NCI-H1048 (cell line): Measurements from ENCODE around the gene BEST4.
"Not testable (repeated sequence)": the region's sequence is repeated elsewhere in the genome, so short reads cannot be mapped to it uniquely, and the experiment has no call there.

ENCODE experiments used
- DNase-seq: peaks from one replicate; lab custom pipeline; 2025; lab: John Stamatoyannopoulos, UW

BEST4 gene

DNA sequence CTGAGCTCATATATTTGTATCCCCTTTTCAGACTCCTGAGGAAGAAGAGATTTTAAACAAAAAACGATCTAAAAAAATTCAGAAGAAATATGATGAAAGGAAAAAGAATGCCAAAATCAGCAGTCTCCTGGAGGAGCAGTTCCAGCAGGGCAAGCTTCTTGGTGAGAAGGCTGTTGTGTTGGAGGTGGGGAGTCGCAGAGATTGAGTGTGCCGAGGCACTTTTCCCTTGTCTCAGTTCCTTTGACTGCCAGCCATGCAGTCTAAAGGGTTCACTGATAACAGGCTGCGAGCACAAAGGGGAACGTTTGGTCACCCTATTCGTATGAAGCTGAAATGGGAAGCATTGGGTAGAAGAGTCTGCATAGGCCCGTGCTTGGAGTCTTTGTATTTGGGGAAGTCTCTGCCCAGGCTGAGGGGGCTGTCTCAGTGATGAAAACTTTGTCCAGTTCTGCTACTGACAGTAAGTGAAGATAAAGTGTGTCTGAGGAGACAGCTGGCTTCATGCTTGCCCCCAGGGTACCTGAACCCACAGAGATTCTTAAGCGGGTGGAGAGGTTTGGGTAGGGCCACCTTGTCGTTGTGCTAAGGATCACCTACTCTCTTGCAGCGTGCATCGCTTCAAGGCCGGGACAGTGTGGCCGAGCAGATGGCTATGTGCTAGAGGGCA is 9.9 kb downstream of the BEST4 start:
- DNase-seq = no peak

- DNase-seq = no peak
Observed at GRCh38 chr1:44777547-44777946, 10.4 kb downstream of the BEST4 start.

DNA sequence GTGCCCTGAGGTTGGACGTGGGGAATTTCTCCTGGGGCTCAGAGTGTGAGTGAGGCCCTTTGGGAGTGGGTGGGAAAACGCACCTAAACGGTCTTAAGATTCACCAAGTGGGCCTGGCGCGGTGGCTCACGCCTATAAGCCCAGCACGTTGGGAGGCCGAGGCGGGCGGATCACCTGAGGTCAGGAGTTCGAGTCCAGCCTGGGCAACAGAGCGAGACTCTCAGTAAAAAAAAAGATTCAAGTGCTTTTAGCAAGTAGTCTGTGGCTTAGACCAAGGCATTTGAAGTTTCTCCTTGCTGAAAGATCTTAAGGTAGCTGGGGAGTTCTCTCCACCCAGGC is 11.3 kb downstream of the BEST4 start:
- DNase-seq = no peak

GRCh38 chr1:44775930-44776729 is 11.8 kb downstream of the BEST4 start:
- no peak for DNase-seq

GRCh38 chr1:44775078-44775929 is 12.7 kb downstream of the BEST4 start, which contains the start of gene RPS8:
Gene RPS8 (plus strand): TSS chr1:44775540. CDS start chr1:44775597, 57 bp downstream.
- DNase-seq = peak; percentile 89

DNA sequence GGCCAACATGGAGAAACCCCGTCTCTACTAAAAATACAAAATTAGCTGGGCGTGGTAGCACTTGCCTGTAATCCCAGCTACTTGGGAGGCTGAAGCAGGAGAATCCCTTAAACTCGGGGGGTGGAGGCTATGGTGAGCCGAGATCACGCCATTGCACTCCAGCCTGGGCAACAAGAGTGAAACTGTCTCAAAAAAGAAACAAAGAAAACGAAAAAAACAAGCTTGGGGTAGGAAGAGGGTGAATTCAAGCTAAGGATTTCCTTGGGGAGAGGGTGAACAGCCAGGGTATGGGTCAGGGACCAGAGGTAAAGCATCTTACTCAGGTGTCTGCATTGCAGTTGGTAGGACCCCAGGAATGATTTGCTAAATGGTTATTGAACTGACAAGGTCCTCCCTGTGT is 21.5 kb downstream of the BEST4 start:
- not testable (repeated sequence) for DNase-seq

- no peak for DNase-seq
Observed at GRCh38 chr1:44760876-44761275, 27.1 kb downstream of the BEST4 start.

- no peak for DNase-seq
Observed at GRCh38 chr1:44759077-44759476, 28.9 kb downstream of the BEST4 start.

- no peak for DNase-seq
Observed at GRCh38 chr1:44757420-44757819, 30.6 kb downstream of the BEST4 start.

- DNase-seq = no peak
Observed at GRCh38 chr1:44747878-44748277, 40.1 kb downstream of the BEST4 start.

DNA sequence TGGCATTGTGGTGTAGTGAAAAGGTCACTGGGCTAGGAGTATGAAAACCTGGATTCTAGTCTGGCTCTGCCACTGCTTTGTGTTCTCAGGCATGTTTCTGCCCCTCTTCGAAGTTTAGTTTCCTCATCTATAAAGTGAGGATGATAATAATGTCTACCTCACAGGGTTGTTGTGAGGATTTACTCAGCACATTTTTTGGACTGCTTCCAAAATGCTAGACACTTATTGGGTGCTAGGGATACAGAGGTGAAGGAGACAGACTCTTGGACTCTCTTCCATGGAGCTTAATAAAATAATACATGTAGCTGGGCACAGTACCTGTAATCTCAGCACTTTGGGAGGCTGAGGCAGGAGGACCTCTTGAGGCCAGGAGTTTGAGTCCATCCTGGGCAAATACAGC is 44.8 kb downstream of the BEST4 start:
- DNase-seq = no peak

DNA sequence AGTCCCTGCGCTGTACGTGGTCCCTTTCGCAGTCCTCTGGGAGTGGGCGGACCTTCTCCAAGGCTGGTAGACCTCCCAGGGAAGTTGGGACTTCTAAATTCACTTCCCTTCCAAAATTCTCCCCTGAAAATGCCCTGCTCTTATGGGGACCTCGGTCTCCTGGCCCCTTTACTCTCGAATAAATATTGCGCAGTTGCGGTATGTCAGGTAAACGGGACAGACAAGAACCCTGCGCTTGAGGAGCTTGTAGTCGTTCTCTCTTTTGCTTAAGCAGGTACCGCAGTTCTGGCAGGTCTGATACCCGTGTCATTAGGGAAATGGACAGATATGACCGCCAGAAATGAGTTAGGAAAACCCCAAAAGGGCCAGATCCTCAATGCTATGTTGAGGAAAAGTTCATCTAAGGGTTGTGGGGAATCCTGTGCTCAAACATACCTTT is 47.8 kb downstream of the BEST4 start:
- DNase-seq = no peak

DNA sequence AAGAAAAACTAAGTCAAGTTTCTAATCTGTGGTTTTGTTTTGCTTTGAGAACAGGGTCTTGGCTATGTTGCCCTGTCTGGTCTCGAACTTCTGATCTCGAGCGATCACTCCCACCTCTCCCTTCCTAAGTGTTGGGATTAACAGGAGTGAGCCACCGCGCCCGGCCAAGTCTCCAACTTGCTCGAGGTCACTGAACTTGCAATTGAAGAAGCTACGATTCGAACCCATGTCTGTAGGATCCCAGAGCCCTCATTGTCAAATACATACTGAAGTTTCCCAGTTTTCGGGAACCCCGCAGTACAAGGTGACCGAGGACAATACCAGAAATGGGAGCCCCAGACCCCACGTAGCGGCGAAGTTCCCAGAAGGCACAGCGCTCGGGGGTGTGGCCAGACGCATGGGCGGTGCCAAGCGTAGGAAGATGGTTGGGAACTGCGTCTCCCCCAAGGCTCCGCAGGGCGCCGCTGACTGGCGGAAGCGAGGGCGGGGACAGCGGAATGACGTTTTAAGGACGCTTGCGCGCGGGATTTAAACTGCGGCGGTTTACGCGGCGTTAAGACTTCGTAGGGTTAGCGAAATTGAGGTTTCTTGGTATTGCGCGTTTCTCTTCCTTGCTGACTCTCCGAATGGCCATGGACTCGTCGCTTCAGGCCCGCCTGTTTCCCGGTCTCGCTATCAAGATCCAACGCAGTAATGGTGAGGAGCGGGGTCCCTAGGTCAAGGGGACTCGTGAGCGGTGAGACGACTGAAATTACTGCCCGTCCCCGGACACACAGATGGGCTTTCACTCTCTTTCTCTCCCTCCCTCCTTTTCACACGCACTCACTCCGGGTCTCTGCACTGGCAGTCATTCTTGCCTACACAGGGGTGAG is 48.4 kb downstream of the BEST4 start, which contains the start of gene KIF2C:
Gene KIF2C, plus strand, starts transcription at position 531 of the 872 bp plus-strand sequence. Its CDS starts 96 bp downstream, at position 627.
- DNase-seq = peak; percentile 96

GRCh38 chr1:44738953-44739306 is 49.0 kb downstream of the BEST4 start:
- DNase-seq = not testable (repeated sequence)

DNA sequence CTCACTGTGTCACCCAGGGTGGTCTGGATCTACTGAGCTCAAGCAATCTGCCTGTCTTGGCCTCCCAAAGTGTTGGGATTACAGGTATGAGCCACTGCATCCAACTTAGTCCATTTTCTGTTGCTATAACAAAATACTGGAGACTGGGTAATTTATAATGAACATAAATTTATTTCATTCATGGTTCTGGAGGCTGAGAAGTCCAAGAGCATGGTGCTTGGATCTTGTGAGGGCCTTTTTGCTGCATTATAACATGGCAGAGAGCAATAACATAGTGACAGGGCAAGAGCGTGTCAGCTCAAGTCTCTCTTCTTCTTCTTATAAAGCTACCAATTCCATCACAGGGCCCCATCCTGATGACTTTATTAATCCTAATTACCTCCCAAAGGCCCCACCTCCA is 52.0 kb downstream of the BEST4 start:
- DNase-seq = no peak

DNA sequence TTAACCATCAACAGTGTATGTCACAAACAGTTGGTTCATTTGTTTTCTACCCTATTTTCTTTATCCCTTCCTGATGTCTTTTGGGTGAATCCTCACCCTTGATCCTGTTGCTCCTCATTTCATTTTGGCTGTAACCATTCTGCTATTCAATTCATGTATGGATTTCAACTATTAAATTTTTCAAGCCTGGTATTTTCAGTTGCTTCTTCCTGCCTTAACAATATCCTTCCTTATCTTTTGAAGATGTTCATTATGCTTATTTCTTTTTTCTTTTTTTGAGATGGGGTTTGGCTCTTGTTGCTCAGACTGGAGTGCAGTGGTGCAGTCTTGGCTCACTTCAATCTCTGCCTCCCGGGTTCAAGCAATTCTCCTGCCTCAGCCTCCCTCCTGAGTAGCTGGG is 54.2 kb downstream of the BEST4 start:
- DNase-seq = no peak
